ENCODE results near the gene IFI6. TPM values are rescaled to one million over a fixed set of nuclear protein-coding genes. Genes with fewer than 3 reads are reported as not detected.
"Not testable (repeated sequence)": the region's sequence is repeated elsewhere in the genome, so short reads cannot be mapped to it uniquely, and the experiment has no call there.

Gene IFI6
- total and polyA plus RNA-seq, 2 of the 4 experiments (the other 2 are of a cell fraction), result 7.3 to 16.8 TPM

DNA sequence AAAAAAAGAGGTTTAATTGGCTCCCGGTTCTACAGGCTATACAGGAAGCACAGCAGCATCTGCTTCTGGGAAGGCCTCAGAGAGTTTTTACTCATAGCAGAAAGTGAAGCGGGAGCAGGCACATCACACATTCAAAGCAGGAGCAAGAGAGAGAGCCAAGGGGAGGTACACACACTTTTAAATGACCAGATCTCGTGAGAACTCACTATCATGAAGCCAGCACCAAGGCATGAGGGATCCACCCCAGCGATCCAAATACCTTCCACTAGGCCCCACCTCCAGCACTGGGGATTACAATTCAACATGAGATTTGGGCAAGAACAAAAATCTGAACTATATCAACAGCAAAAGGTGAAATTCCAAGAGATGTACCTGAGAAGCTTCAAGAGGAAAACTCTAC lies 33.0 kb upstream of the IFI6 start:
- H4K5ac ChIP-seq (ENCODE audit: low read depth, low read length), result no peak overlapping the region
- no peak overlapping the region for H2BK5ac ChIP-seq (ENCODE audit: low read depth, low read length, poor library complexity, severe bottlenecking)
- H3K9ac ChIP-seq (ENCODE audit: low read depth, low read length), result no peak overlapping the region
- no peak overlapping the region for H2AK5ac ChIP-seq (ENCODE audit: low read depth, low read length)
- no peak overlapping the region for H3K4me2 ChIP-seq (ENCODE audit: low read depth, low read length)
- H3K27ac ChIP-seq (ENCODE audit: insufficient read depth, low read length), result no peak overlapping the region
- ATAC-seq (ENCODE audit: low read depth) (no peak), DNase-seq (no peak)
- 100% methylated on average over 1 of the region's 4 CpGs; no CpG with 5 or more reads in 1 of the 2 experiments for WGBS, 2 experiments (ENCODE audit: extremely low coverage in 2 of 2, insufficient read length in 1 of 2)
- intact Hi-C loops (cut with micrococcal nuclease) (no loop called here), in situ Hi-C loops (cut with MboI; ENCODE audit: low sequenced_read_pairs) (no loop called here), dilution Hi-C loops (cut with HindIII; ENCODE audit: low sequenced_read_pairs, unreplicated experiment) (no loop called here)
- H3K4me1 ChIP-seq (ENCODE audit: control insufficient read depth, insufficient read depth, low read length), result no peaks in the 10 kb centered on the region
- no peak for TF ChIP-seq FOS (IDR thresholded peaks at IDR 0.05; ENCODE audit: low read depth, low read length)
- H2BK15ac ChIP-seq (ENCODE audit: low read depth, low read length), result no peak overlapping the region
- no peaks in the 10 kb centered on the region for H4K20me1 ChIP-seq (ENCODE audit: insufficient read depth, low read length)
- no TSS peak for BruUV-seq (replicated peaks)
- no peak overlapping the region for H3K23ac ChIP-seq (ENCODE audit: low read depth, low read length)
- H4K8ac ChIP-seq (ENCODE audit: low read depth in 2 of 2, low read length in 2 of 2), result no peak overlapping the region
- no peak overlapping the region for H3K56ac ChIP-seq (ENCODE audit: extremely low read depth, insufficient read depth, low read length)
- H3K9me3 ChIP-seq (ENCODE audit: control insufficient read depth, insufficient read depth, low read length), result 0 out of 2 replicates have a peak, but pooled peaks cover 3% of the 10 kb centered on the region
- CTCF ChIA-PET, result interaction anchor here (0.9 kb wide), 1 partner anchor 20 kb away, joined by 4 read pairs; no protein-coding TSS in a partner anchor
- no peak overlapping the region for H3K4ac ChIP-seq (ENCODE audit: low read depth, low read length)
- no peak overlapping the region for H3K18ac ChIP-seq (ENCODE audit: low read depth, low read length)
- no peak overlapping the region for H2AK9ac ChIP-seq (replicated peaks; ENCODE audit: low read depth, low read length, poor library complexity)
- POLR2A ChIA-PET (ENCODE audit: unreplicated experiment), result no interaction called here
- no peaks in the 10 kb centered on the region for H3K36me3 ChIP-seq (ENCODE audit: control insufficient read depth, insufficient read depth, low read length)
- H4K91ac ChIP-seq (ENCODE audit: insufficient read depth, low read depth, low read length), result no peak overlapping the region
- no peak overlapping the region for H3K14ac ChIP-seq (replicated peaks; ENCODE audit: low read depth, low read length)
- H3K9me1 ChIP-seq (ENCODE audit: insufficient read depth, low read length), result no peaks in the 10 kb centered on the region
- no peak overlapping the region for H2AFZ ChIP-seq (replicated peaks; ENCODE audit: low read length, poor library complexity)
- H3K27me3 ChIP-seq (ENCODE audit: control insufficient read depth, insufficient read depth, low read length), result peaks cover 20% of the 10 kb centered on the region
- no peak overlapping the region for H2BK20ac ChIP-seq (ENCODE audit: low read depth, low read length)
- H3K79me1 ChIP-seq (ENCODE audit: low read depth in 1 of 2, low read length in 2 of 2), result no peaks in the 10 kb centered on the region
- no peak overlapping the region for H3K4me3 ChIP-seq (ENCODE audit: insufficient read depth, low read depth, low read length)
- H2BK120ac ChIP-seq (ENCODE audit: low read depth, low read length), result no peak overlapping the region

- ATAC-seq (ENCODE audit: low read depth); H4K8ac ChIP-seq (ENCODE audit: low read depth in 2 of 2, low read length in 2 of 2); H3K9me1 ChIP-seq (ENCODE audit: insufficient read depth, low read length); H4K5ac ChIP-seq (ENCODE audit: low read depth, low read length); H3K9ac ChIP-seq (ENCODE audit: low read depth, low read length); H3K14ac ChIP-seq (replicated peaks; ENCODE audit: low read depth, low read length); H3K4me3 ChIP-seq (ENCODE audit: insufficient read depth, low read depth, low read length); H3K27ac ChIP-seq (ENCODE audit: insufficient read depth, low read length); intact Hi-C loops (cut with micrococcal nuclease); H3K4me1 ChIP-seq (ENCODE audit: control insufficient read depth, insufficient read depth, low read length); H2AK9ac ChIP-seq (replicated peaks; ENCODE audit: low read depth, low read length, poor library complexity); dilution Hi-C loops (cut with HindIII; ENCODE audit: low sequenced_read_pairs, unreplicated experiment); H3K4me2 ChIP-seq (ENCODE audit: low read depth, low read length); POLR2A ChIA-PET (ENCODE audit: unreplicated experiment); H3K36me3 ChIP-seq (ENCODE audit: control insufficient read depth, insufficient read depth, low read length); H4K20me1 ChIP-seq (ENCODE audit: insufficient read depth, low read length); H3K79me1 ChIP-seq (ENCODE audit: low read depth in 1 of 2, low read length in 2 of 2); H3K9me3 ChIP-seq (ENCODE audit: control insufficient read depth, insufficient read depth, low read length); H3K4ac ChIP-seq (ENCODE audit: low read depth, low read length); H2BK5ac ChIP-seq (ENCODE audit: low read depth, low read length, poor library complexity, severe bottlenecking); H3K56ac ChIP-seq (ENCODE audit: extremely low read depth, insufficient read depth, low read length); BruUV-seq (replicated peaks); H2AK5ac ChIP-seq (ENCODE audit: low read depth, low read length); H2BK120ac ChIP-seq (ENCODE audit: low read depth, low read length); H2BK15ac ChIP-seq (ENCODE audit: low read depth, low read length); H2BK20ac ChIP-seq (ENCODE audit: low read depth, low read length); H4K91ac ChIP-seq (ENCODE audit: insufficient read depth, low read depth, low read length); in situ Hi-C loops (cut with MboI; ENCODE audit: low sequenced_read_pairs); H3K23ac ChIP-seq (ENCODE audit: low read depth, low read length); H3K18ac ChIP-seq (ENCODE audit: low read depth, low read length); H2AFZ ChIP-seq (replicated peaks; ENCODE audit: low read length, poor library complexity); DNase-seq: not testable (repeated sequence)
- 90% methylated on average over 6 of the region's 9 CpGs; no CpG with 5 or more reads in 1 of the 2 experiments for WGBS, 2 experiments (ENCODE audit: extremely low coverage in 2 of 2, insufficient read length in 1 of 2)
- CTCF ChIA-PET, result interaction anchor here (1.0 kb wide), 1 partner anchor 25 kb away, joined by 3 read pairs; the partner anchor contains the start of gene IFI6
- peaks cover 22% of the 10 kb centered on the region for H3K27me3 ChIP-seq (ENCODE audit: control insufficient read depth, insufficient read depth, low read length)
These were observed 24.8 kb upstream of the IFI6 start for GRCh38 chr1:27696835-27697234.
